ENCODE measurements around the gene LCTL.
A peak's percentile ranks its signal among the peaks of the same experiment; 100 is the strongest.
"Not testable (repeated sequence)": the region's sequence is repeated elsewhere in the genome, so short reads cannot be mapped to it uniquely, and the experiment has no call there.

The LCTL gene

GRCh38 chr15:66503041-66503648 lies 62.7 kb downstream of the LCTL start:
- not testable (repeated sequence) for DNase-seq

- peak in 9 of 58 donors; percentile 2 to 25 (median 6) for DNase-seq
These were observed 63.3 kb downstream of the LCTL start for GRCh38 chr15:66502491-66502890.

- DNase-seq = not testable (repeated sequence)
These were observed 65.5 kb downstream of the LCTL start for GRCh38 chr15:66500346-66500745.

GRCh38 chr15:66498501-66499386 lies 67.1 kb downstream of the LCTL start:
- DNase-seq = no peak
